ENCODE data around the gene PNRC2. TPM values are rescaled to one million over a fixed set of nuclear protein-coding genes. Genes with fewer than 3 reads are reported as not detected.

Gene PNRC2, protein sequence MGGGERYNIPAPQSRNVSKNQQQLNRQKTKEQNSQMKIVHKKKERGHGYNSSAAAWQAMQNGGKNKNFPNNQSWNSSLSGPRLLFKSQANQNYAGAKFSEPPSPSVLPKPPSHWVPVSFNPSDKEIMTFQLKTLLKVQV
- polyA plus RNA-seq (ENCODE audit: insufficient read length): 209 TPM
- long read RNA-seq, donor 1, transcript PNRC2-204 (2 exons, 171 nt): minor isoform, 9 of 206 reads
- long read RNA-seq, donor 1, transcript PNRC2-201 (3 exons, 2,416 nt): major isoform, 147 of 206 reads
- long read RNA-seq, donor 1, partial matches to known transcripts: 46 of 206 reads
- long read RNA-seq, donor 1, other reads (novel, unspliced or antisense): 0 of 206 reads
- long read RNA-seq, donor 2, transcript PNRC2-204 (2 exons, 171 nt): minor isoform, 10 of 177 reads
- long read RNA-seq, donor 2, transcript PNRC2-202 (3 exons, 814 nt): minor isoform, 8 of 177 reads
- long read RNA-seq, donor 2, transcript PNRC2-201 (3 exons, 2,416 nt): major isoform, 146 of 177 reads
- long read RNA-seq, donor 2, partial matches to known transcripts: 12 of 177 reads
- long read RNA-seq, donor 2, other reads (novel, unspliced or antisense): 0 of 177 reads
- long read RNA-seq, donor 3, transcript PNRC2-201 (3 exons, 2,416 nt): major isoform, 138 of 158 reads
- long read RNA-seq, donor 3, transcript PNRC2-202 (3 exons, 814 nt): minor isoform, 5 of 158 reads
- long read RNA-seq, donor 3, partial matches to known transcripts: 10 of 158 reads
- long read RNA-seq, donor 3, other reads (novel, unspliced or antisense): 0 of 158 reads
- long read RNA-seq, donor 4, transcript PNRC2-204 (2 exons, 171 nt): minor isoform, 5 of 22 reads
- long read RNA-seq, donor 4, transcript PNRC2-201 (3 exons, 2,416 nt): major isoform, 17 of 22 reads
- long read RNA-seq, donor 4, partial matches to known transcripts: 0 of 22 reads
- long read RNA-seq, donor 4, other reads (novel, unspliced or antisense): 0 of 22 reads
- long read RNA-seq, donor 5, transcript PNRC2-202 (3 exons, 814 nt): minor isoform, 5 of 285 reads
- long read RNA-seq, donor 5, transcript PNRC2-204 (2 exons, 171 nt): minor isoform, 14 of 285 reads
- long read RNA-seq, donor 5, transcript PNRC2-201 (3 exons, 2,416 nt): major isoform, 141 of 285 reads
- long read RNA-seq, donor 5, partial matches to known transcripts: 38 of 285 reads
- long read RNA-seq, donor 5, other reads (novel, unspliced or antisense): 86 of 285 reads
- long read RNA-seq, donor 6, transcript PNRC2-202 (3 exons, 814 nt): minor isoform, 9 of 149 reads
- long read RNA-seq, donor 6, transcript PNRC2-201 (3 exons, 2,416 nt): major isoform, 126 of 149 reads
- long read RNA-seq, donor 6, transcript PNRC2-204 (2 exons, 171 nt): minor isoform, 7 of 149 reads
- long read RNA-seq, donor 6, partial matches to known transcripts: 7 of 149 reads
- long read RNA-seq, donor 6, other reads (novel, unspliced or antisense): 0 of 149 reads
- long read RNA-seq, donor 7, transcript PNRC2-201 (3 exons, 2,416 nt): major isoform, 191 of 236 reads
- long read RNA-seq, donor 7, transcript PNRC2-202 (3 exons, 814 nt): minor isoform, 10 of 236 reads
- long read RNA-seq, donor 7, transcript PNRC2-204 (2 exons, 171 nt): minor isoform, 14 of 236 reads
- long read RNA-seq, donor 7, partial matches to known transcripts: 20 of 236 reads
- long read RNA-seq, donor 7, other reads (novel, unspliced or antisense): 0 of 236 reads
- long read RNA-seq, donor 8, transcript PNRC2-201 (3 exons, 2,416 nt): major isoform, 56 of 113 reads
- long read RNA-seq, donor 8, partial matches to known transcripts: 40 of 113 reads
- long read RNA-seq, donor 8, other reads (novel, unspliced or antisense): 12 of 113 reads

DNA sequence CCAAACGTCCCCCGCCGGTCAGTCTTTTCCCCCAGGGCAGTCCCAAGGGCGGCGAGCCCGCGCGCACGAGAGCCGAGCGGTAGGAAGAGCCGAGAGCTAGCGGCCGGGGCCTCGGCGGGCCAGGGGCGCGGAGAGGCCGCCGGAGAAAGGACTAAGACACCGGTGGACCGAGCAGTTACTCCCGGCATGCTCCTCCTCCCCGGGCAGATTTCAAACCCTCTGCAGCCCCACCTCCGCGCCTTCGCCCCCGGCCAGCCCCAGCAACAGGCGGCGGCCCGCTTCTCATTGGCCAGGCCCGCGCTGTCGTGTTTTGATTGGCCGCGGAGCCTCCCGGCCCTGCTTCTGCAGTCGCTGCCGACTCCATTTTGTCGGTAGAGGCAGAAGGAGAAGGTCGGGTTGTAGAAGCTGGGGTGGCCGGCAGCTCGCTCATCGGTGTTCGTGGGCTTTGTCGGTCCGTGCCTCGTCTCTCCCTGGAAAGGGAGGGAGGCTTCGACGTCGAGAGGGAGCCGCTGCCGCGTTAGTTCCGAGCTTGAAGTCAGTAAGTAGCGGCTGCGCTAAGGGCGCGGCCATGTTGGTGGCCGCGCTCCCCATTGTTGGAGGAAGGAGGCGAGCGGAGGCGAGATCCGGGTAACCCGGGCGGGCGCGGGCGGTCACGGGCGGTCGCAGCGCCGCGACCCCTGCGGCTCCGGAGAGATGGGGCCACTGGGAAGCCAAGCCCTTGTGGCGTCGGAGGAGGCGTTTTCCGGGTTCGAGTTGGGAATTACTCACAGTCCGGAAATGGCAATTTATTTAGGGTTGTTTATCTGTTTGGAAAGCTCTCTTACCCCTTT, at the start of gene PNRC2:
Gene PNRC2, plus strand, starts transcription at position 368 of the 830 bp plus-strand sequence. CDS start 1,630 bp downstream, outside the sequence.
- DNase-seq: peak; percentile 97

DNA sequence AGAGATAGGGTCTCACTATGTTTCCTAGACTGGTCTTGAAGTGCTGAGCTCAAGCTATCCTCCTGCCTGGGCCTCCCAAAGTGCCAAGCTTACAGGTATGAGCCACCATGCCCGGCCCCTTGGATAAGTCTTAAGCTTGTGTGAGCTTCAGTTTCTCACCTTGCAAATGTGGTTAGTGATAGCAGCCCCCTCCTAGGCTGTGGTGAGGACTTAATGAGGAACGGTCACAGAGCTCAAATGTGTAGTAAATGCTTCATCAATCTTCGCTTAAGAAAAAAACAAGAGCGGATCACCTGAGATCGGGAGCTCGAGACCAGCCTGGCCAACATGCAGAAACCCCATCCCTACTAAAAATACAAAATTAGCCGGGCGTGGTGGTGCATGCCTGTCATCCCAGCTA, 49.5 kb upstream of the PNRC2 start:
- DNase-seq: no peak

DNA sequence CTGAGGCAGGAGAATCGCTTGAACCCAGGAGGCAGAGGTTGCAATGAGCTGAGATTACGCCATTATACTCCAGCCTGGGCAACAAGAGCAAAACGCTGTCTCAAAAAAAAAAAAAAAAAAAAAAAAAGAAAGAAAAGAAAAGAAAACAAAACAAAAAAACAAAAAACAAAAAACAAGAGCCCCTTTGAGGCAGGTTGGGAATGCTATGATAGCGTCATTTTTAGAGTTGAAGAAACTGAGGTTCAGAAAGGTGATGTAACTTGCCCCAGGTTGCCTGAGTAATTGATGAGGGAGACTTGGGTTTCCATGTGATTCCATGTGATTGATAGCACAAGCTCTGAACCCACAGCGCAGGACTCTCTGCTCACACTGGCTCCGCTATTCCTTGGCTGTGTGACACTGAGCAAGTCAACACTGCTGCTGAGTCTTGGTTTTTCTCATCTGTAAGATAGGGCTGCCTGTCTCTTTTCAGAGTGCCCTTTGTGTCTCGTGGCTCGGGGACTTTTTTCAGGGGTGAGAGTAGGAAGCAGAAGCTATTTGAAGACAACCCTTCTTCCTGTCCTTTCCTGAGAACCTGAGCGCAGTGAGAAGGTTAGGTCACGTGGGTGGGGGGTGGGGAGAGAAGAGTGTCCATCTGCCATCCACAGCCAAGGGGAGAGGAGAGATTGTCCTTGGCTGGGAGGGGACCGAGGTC, 48.9 kb upstream of the PNRC2 start:
- DNase-seq: no peak

DNA sequence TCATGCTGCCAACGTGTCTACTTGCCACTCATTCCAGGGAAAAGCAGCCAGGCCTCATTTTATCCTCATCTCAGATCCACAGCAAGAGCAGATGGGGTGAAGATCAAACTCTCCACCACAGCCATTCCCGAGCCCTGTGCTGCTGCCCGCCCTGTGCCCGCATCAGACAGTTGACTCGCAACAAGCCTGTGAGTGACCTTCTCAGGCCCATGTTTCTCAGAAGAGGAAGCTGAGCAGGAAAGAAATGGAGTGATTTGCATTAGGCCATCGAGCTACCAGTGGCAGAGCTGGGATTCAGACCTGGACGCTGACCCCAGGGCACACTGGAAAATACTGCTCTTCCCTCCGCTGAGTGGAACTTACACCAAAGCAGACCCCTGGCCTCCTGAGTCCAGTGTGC, 47.7 kb upstream of the PNRC2 start:
- no peak for DNase-seq

DNA sequence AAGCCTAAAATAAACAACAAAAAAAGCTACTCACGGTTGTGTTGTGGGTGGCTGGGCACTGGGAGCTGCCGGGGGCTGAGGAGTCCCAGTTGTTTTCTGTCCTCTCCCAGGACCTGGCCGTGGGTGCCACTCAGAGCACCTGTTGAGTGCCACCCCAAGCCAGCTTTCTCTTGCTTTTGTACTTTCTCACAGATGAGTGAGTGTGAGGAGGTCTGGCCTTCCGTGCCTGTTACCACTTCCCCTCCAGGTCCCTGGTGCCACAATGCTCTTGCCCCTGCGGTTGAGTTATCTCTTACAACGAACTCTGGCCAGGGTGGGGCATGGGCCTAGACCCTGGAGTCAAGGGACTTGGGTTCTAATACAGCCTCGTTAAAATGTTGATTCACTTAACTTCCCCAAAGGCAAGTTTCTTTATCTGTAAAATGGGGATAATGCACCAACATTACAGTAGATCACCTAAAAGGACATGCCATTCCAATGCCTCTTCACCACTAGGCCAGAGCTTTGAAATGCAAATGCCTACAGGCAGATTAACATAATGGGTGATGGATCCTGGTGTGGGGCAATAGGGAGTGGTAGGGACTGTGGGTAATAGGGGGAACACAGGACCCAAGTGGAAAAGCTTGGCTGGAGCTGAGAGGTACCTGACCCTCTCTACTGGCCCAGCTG, 46.3 kb upstream of the PNRC2 start, which contains the start of gene CNR2:
Gene CNR2, minus strand, starts transcription at position 151 of the 669 bp plus-strand sequence. CDS start 37,745 bp downstream, outside the sequence.
- no peak for DNase-seq

DNA sequence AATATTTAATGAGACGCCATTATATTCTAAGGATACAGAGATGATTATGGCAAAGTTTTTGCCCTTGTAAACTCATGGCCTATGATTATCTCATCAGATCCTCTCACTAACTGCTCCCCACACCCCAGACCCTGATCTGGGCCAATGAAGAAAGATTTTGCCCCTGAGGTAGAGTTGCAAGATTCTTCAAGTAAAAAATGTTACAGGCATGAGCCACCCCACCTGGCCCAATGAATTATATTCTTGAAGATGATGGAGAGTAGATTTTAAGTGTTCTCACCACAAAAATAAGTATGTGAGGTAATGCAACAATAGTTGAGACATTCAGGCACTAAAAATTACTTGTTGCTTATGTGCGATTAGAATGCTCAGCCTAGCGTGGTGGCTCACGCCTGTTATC, 44.7 kb upstream of the PNRC2 start:
- DNase-seq: no peak

DNA sequence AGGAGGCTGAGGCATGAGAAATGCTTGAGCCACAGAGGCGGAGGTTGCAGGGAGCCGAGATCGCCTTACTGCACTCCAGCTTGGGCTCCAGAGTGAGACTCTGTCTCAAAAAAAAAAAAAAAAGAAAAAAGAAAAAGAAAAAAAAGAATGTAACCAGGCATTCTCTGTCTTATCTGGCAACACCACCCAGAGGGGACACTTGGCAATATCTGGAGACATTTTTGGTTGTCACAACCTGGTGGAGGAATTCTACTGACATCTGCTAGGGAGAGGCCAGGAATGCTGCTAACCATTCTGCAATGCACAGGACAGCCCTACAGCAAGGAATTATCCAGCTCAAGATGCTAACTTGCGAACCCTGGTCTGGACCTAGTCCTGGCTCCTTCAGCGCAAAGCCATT, 44.2 kb upstream of the PNRC2 start:
- DNase-seq: no peak

DNA sequence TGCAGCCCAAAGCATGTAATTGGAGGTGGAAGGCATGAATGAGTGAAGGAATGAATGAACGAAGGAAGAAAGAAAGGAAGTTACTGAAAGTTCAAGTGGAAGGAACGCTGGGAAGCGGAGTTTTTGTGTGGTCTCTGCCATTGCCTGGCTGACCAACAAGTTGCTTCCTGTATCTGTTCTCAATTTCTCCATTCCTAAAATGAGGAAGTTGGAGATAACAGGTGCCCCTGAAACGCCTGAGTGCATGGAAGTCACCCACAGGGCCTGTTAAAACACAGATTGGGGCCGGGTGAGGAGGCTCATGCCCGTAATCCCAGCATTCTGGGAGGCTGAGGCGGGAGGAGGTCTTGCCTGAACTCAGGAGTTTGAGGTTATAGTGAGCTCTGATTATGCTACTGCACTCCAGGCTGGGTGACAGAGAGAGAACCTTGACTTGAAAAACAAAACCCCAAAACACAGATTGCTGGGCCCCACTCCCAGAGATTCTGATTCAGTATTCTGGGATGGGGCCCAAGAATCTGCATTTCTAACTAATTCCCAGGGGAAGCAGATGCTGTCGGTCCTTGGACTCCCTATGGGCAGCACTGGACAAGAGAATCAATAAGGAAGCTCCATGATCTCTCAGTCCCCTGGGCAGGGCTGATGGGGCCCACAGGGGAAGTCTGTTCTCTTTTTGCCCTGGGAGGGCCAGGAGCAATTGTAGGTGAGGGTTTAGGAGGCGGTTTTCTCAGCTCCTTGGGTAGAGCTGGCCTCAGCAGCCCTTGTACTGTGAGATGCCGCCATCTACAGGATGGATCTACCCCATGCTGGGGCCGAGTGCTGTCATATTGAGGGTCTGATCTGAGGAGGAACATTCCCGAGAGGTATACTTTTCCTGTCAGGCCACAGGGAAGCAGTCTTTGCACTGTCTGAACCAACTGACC, 43.2 kb upstream of the PNRC2 start:
- peak; percentile 67 for DNase-seq

DNA sequence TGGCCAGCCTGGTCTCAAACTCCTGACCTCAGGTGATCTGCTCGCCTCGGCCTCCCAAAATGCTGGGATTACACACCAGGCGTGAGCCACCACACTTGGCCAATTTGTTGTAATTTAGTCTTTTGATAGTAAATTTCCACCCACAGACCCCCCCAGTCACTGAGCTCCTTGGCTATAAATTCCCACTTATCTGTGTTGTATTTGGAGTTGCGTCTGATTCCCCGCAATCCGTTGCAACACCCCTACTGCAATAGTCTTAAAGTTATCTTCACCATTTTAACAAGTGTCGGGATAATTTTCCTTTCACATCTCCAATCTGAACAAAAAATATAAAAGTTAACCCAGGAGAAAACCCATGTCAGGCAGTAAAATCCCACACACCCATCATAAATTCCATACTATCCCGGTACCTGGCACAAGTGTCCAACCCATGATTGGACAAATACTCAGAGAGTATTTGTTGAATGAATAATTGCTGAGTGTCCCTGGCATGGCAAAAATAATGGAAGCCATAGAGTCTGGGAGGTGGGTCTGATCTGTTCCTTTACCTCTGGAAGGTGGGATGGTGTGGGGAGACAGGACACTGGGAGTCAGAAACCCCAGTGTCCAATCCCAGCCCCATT, 37.2 kb upstream of the PNRC2 start:
- no peak for DNase-seq

DNA sequence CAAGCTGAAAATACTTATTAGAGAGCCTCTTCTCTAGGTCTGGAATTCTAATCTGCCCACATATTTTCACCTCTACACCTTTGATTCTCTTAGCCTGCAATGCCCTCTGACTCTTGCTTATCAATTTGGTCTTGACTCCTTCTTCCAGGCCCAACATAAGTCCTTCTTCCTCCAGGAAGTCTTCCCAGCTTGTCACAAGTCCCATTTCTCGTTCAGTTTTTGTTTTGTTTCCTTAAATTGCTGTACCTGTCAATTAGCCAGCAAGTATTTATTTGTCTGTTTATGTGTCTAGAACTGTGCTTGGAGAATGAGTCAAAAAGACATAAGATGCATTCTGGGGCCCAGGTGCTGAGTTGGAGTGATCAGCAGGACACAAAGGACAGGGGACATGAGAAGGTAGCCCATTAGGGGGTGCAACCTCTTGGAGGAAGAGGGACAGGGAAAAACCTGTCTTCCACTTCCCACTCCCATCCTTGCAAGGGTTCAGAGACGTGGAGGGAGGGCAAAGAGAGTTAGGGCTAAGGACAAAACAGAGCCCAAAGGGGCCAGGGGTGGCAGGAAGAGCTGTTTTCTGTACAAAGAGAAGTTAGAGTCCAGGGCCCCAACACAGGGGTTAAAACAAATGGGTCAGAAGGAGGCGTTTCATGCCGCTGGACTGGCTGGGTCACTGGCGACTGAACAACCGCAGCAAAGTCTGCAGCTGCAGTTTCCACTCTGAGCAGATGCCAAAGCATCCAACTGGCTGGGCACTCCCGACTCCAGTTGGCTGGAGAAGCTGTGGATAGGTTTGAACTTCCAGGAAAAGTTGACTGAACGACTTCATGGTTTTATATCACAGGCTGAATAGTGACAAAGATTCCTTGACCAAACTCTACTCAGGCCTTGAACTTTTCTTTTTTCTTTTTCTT, 35.8 kb upstream of the PNRC2 start:
- no peak for DNase-seq

DNA sequence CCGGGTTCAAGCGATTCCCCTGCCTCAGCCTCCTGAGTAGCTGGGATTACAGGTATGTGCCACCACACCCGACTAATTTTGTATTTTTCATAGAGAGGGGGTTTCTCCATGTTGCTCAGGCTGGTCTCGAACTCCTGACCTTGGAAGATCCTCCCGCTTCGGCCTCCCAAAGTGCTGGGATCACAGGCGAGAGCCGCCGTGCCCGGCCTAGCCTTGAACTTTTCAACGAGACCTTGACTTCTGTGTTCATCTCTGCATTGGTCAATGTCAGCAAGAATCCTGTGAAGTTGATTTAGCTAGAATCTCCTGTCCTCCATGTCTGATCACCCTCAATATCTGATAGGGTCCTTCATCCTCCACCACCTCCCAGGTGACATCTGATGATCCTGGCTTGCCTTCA, 35.0 kb upstream of the PNRC2 start:
- DNase-seq: no peak

DNA sequence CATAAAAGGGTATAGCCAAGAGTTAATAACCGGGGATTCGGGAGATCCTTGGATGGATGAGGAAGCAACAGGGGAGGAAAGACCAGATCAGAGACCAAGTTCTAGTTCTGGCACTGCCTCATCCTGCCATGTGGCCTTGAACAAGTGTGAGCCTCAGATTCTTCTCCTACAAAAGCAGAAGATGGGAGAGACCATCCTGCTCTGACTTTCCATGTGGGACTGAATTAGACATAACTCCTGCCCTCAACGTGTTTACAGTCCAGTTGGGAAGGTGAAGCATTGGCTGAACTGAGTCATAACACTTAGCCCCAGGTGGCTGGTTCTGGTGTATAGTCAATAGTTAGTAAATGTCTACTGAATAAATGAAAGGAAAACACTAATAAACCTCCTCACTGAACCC, 34.3 kb upstream of the PNRC2 start:
- no peak for DNase-seq

DNA sequence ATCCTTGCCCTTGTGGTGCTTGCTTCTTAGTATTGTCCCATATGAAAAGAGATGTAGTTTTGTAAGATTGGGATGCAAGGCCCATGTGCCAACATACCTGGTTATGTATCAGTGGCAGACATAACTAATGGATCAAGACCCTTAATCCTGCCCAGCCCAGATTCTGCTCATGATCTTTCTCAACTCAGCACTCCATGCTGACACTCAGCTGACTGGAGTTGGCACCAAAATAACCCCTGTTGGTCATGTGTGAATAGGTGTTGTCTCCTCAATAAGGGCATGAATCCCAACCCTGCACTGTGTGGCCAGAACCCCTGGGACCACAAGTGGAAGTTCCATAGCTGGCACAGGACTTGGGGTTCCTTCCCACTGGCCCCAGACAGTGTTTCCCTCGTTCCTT, 32.5 kb upstream of the PNRC2 start:
- DNase-seq: no peak

DNA sequence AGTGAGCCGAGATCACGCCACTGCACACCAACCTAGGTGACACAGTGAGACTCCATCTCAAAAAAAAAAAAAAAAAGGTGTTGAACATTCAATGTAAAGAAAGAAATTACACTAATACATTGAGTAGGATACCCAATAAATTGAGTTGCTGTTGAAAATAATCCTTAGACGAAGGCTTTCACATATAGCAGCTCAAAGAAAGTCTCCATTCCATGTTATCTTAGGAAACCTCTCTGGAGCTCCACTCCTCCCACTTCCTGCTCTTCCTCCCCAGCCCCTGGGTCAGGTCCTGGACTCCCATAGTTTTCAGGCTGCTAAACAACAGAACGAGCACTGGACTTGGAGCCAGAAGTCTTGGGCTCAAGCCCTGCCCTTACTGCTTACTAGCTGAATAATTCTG, 30.8 kb upstream of the PNRC2 start:
- DNase-seq: no peak

DNA sequence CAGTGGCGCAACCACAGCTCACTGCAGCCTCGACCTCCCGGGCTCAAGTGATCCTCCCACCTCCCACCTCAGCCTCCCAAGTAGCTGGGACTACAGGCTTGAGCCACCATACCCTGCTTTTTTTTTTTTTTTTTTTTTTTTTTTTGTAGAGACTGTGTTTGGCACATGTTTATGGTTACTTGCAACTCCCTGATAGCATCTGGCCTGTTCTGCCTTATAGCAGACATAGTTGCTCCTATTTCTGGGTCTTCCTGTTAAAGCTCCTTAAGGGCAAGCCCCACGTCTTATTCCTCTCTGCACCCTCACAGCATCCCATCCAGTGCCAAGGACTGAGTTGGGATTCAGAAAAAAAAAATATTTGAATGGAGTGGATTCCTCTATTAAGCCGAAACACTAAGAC, 29.4 kb upstream of the PNRC2 start:
- no peak for DNase-seq
